Stimulated activated CD8-positive, alpha-beta memory T cell treated with anti-CD3 and anti-CD28 coated beads, Interleukin-15, amount 100 ng/mL, for 4 hours (primary cell): ENCODE measurements around the gene CDK14.
"Not testable (repeated sequence)": the region's sequence is repeated elsewhere in the genome, so short reads cannot be mapped to it uniquely, and the experiment has no call there.

ENCODE experiments used
- DNase-seq, 2 donors: peaks; one replicate each; pipeline ENCODE4 v3.0.0-alpha.2; 2020; ENCODE audit warnings: low read depth in 2 of 2

CDK14 gene

GRCh38 chr7:90756366-90756765 lies 160.2 kb downstream of the CDK14 start:
- no peak for DNase-seq

GRCh38 chr7:90757565-90757950 lies 161.4 kb downstream of the CDK14 start:
- DNase-seq, result not testable (repeated sequence)

- DNase-seq, result no peak
Measured at GRCh38 chr7:90758933-90759562, 162.9 kb downstream of the CDK14 start.

GRCh38 chr7:90759710-90760109 lies 163.6 kb downstream of the CDK14 start:
- no peak for DNase-seq

GRCh38 chr7:90760892-90761291 lies 164.8 kb downstream of the CDK14 start:
- DNase-seq, result no peak

GRCh38 chr7:90761584-90761983 lies 165.5 kb downstream of the CDK14 start:
- no peak for DNase-seq

- no peak for DNase-seq
Measured at GRCh38 chr7:90763108-90763507, 167.0 kb downstream of the CDK14 start.

GRCh38 chr7:90764848-90765570 lies 168.9 kb downstream of the CDK14 start:
- no peak for DNase-seq

GRCh38 chr7:90766814-90767564 lies 170.9 kb downstream of the CDK14 start:
- no peak for DNase-seq

GRCh38 chr7:90768301-90768700 lies 172.2 kb downstream of the CDK14 start:
- DNase-seq, result no peak

- DNase-seq, result no peak
Measured at GRCh38 chr7:90769036-90769435, 172.9 kb downstream of the CDK14 start.

GRCh38 chr7:90769566-90769965 lies 173.4 kb downstream of the CDK14 start:
- not testable (repeated sequence) for DNase-seq

GRCh38 chr7:90771281-90771680 lies 175.2 kb downstream of the CDK14 start:
- no peak for DNase-seq

GRCh38 chr7:90772410-90772809 lies 176.3 kb downstream of the CDK14 start:
- DNase-seq, result no peak

GRCh38 chr7:90773269-90773668 lies 177.1 kb downstream of the CDK14 start:
- DNase-seq, result no peak

GRCh38 chr7:90774706-90775105 lies 178.6 kb downstream of the CDK14 start:
- DNase-seq, result no peak

- DNase-seq, result no peak
Measured at GRCh38 chr7:90775383-90775965, 179.4 kb downstream of the CDK14 start.

GRCh38 chr7:90777041-90777440 lies 180.9 kb downstream of the CDK14 start:
- DNase-seq, result no peak

GRCh38 chr7:90777465-90777864 lies 181.3 kb downstream of the CDK14 start:
- DNase-seq, result no peak

GRCh38 chr7:90777886-90778285 lies 181.8 kb downstream of the CDK14 start:
- no peak for DNase-seq

- DNase-seq, result no peak
Measured at GRCh38 chr7:90788052-90788451, 191.9 kb downstream of the CDK14 start.

GRCh38 chr7:90789736-90790306 lies 193.7 kb downstream of the CDK14 start:
- DNase-seq, result no peak
